Activated T-helper 2 cell treated with anti-CD3 and anti-CD28 coated beads, Interferon-gamma antibody, Interleukin-2, Interleukin-4, amounts not matched to agents 10 μg/mL and 5 μg/mL and 100 μg/mL, durations not matched to agents 14 hours and 24 hours and 36 hours (primary cell): ENCODE measurements around the gene KRTAP10-9. TPM values are rescaled to one million over a fixed set of nuclear protein-coding genes. Genes with fewer than 3 reads are reported as not detected.
"Not testable (repeated sequence)": the region's sequence is repeated elsewhere in the genome, so short reads cannot be mapped to it uniquely, and the experiment has no call there.

Experiments used
- DNase-seq: peaks from one replicate; pipeline ENCODE4 v3.0.0; 2021; ENCODE audit warnings: low spot score
- H3K27ac Mint-ChIP-seq: one replicate; pipeline ENCODE4 v1.8.0; 2021; ENCODE audit warnings: mixed read lengths
- H3K27me3 Mint-ChIP-seq: one replicate; pipeline ENCODE4 v1.8.0; 2021; ENCODE audit warnings: low read depth, mixed read lengths
- H3K36me3 Mint-ChIP-seq: one replicate; pipeline ENCODE4 v1.8.0; 2021; ENCODE audit warnings: low read depth, mixed read lengths
- H3K4me1 Mint-ChIP-seq: one replicate; pipeline ENCODE4 v1.8.0; 2021; ENCODE audit warnings: low read depth, mixed read lengths
- H3K4me3 Mint-ChIP-seq: one replicate; pipeline ENCODE4 v1.8.0; 2021; ENCODE audit warnings: low read depth, mild to moderate bottlenecking, moderate library complexity, mixed read lengths
- H3K9me3 Mint-ChIP-seq: one replicate; pipeline ENCODE4 v1.8.0; 2021; ENCODE audit warnings: mixed read lengths
- intact Hi-C: fragments of 100-400 bp; cut with micrococcal nuclease; formaldehyde crosslinking; loops from one replicate; pipeline ENCODE4 v1.15.1; 2023
- total RNA-seq: library from RNA; stranded (reverse); gene quantifications from 2 replicates; pipeline ENCODE4 v1.2.3, GENCODE V29; 2022

Gene KRTAP10-9
- total RNA-seq, 1 donor from 2014 or later, result not detected

GRCh38 chr21:44601091-44601490 lies 25.8 kb upstream of the KRTAP10-9 start:
- H3K36me3 Mint-ChIP-seq, intact Hi-C loops, H3K9me3 Mint-ChIP-seq, DNase-seq, H3K4me1 Mint-ChIP-seq, H3K4me3 Mint-ChIP-seq, H3K27ac Mint-ChIP-seq: not testable (repeated sequence)
- H3K27me3 Mint-ChIP-seq, result peaks cover 11% of the 10 kb centered on the region

GRCh38 chr21:44601596-44602462 lies 25.1 kb upstream of the KRTAP10-9 start:
- Mint-ChIP-seq H3K4me3 (no peak overlapping the region), H3K27me3 (peaks cover 14% of the 10 kb centered on the region), H3K9me3 (peaks cover 4% of the 10 kb centered on the region), H3K36me3 (no peaks in the 10 kb centered on the region), H3K4me1 (no peaks in the 10 kb centered on the region), H3K27ac (no peak overlapping the region)
- DNase-seq, result no peak
- intact Hi-C loops, result no loop called here

DNA sequence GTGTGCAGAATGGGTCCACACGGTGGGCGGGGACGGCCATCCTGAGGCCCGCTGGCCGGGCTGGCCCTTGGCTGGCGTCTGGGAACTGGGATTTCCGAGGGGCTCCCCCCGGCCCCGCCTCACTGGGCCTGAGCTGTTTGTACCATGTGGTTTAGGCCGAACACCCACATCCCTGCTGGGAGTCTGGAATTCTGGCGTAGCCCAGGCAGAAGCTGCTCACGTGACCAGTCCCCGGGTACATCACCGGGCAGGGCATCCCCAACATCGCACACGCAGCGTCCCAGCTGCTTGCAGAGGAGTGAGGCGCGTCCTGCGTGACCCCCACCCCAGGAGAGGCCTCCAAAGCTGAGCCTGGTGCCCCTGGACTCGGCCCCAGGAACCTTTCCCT lies 24.4 kb upstream of the KRTAP10-9 start:
- Mint-ChIP-seq H3K36me3 (no peaks in the 10 kb centered on the region), H3K27me3 (peaks cover 14% of the 10 kb centered on the region), H3K9me3 (peaks cover 4% of the 10 kb centered on the region), H3K27ac (no peak overlapping the region), H3K4me3 (no peak overlapping the region), H3K4me1 (no peaks in the 10 kb centered on the region)
- no peak for DNase-seq
- intact Hi-C loops, result no loop called here

GRCh38 chr21:44603109-44603875 lies 23.6 kb upstream of the KRTAP10-9 start:
- H3K27ac Mint-ChIP-seq, result no peak overlapping the region
- intact Hi-C loops, result no loop called here
- H3K4me3 Mint-ChIP-seq, result no peak overlapping the region
- H3K36me3 Mint-ChIP-seq, result no peaks in the 10 kb centered on the region
- no peak for DNase-seq
- H3K9me3 Mint-ChIP-seq, result peaks cover 4% of the 10 kb centered on the region
- no peaks in the 10 kb centered on the region for H3K4me1 Mint-ChIP-seq
- peaks cover 14% of the 10 kb centered on the region for H3K27me3 Mint-ChIP-seq

GRCh38 chr21:44603911-44604310 lies 23.0 kb upstream of the KRTAP10-9 start:
- no peaks in the 10 kb centered on the region for H3K4me1 Mint-ChIP-seq
- H3K36me3 Mint-ChIP-seq, result no peaks in the 10 kb centered on the region

DNA sequence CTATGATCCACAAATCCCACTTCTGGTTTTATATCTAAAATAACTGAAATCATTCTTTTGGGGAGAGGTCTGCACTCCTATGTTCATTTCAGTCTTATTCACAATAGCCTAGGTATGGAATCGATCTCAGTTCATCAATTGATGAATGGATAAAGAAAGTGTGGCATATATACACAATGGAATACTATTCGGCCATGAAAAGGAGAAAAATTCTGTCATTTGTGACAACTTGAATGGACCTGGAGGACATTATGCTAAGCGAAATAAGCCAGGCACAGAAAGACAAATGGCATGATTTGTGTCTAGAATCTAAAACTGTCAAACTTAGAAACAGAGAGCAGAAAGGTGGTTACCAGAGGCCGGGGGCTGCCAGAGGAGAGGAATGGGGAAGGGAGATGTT lies 20.4 kb upstream of the KRTAP10-9 start:
- intact Hi-C loops, result no loop called here
- Mint-ChIP-seq H3K9me3 (peaks cover 32% of the 10 kb centered on the region), H3K27ac (no peak overlapping the region), H3K4me1 (no peaks in the 10 kb centered on the region), H3K4me3 (no peak overlapping the region), H3K27me3 (peaks cover 12% of the 10 kb centered on the region), H3K36me3 (no peaks in the 10 kb centered on the region)
- DNase-seq, result no peak

More at GRCh38 chr21:44603911-44604310, 23.0 kb upstream of the KRTAP10-9 start:
- Mint-ChIP-seq H3K9me3 (peaks cover 6% of the 10 kb centered on the region), H3K27ac (no peak overlapping the region), H3K27me3 (peaks cover 12% of the 10 kb centered on the region), H3K4me3 (no peak overlapping the region)
- DNase-seq, result no peak
- intact Hi-C loops, result no loop called here

- H3K27ac Mint-ChIP-seq, result no peak overlapping the region
- no peak for DNase-seq
- H3K4me1 Mint-ChIP-seq, result no peaks in the 10 kb centered on the region
- no peaks in the 10 kb centered on the region for H3K36me3 Mint-ChIP-seq
- H3K4me3 Mint-ChIP-seq, result no peak overlapping the region
- H3K27me3 Mint-ChIP-seq, result peaks cover 12% of the 10 kb centered on the region
- peaks cover 38% of the 10 kb centered on the region for H3K9me3 Mint-ChIP-seq
- intact Hi-C loops, result no loop called here
These were observed 17.7 kb upstream of the KRTAP10-9 start for GRCh38 chr21:44609193-44609592.

- intact Hi-C loops, H3K4me3 Mint-ChIP-seq, H3K36me3 Mint-ChIP-seq, H3K27ac Mint-ChIP-seq, H3K27me3 Mint-ChIP-seq, H3K4me1 Mint-ChIP-seq, DNase-seq: not testable (repeated sequence)
- H3K9me3 Mint-ChIP-seq, result peaks cover 38% of the 10 kb centered on the region
These were observed 16.6 kb upstream of the KRTAP10-9 start for GRCh38 chr21:44610157-44610843.

DNA sequence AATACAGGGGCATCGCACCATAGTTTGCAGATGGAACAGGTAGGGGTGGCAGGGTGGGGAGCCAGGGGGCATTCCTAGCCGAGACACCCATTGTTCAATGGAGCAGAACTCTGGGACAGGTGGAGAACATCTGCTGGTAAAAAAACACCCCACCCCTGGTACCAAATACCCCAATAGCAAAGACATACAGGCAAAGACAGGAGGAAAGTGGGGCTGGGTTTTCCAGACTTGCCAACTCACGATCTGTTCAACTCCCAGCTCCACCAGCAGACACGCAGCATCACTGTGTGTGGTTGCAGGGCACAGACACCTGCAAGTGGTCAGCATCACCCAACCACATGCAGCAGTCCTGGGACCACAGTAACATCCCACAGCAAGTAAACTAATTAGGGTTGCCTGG lies 15.3 kb upstream of the KRTAP10-9 start:
- Mint-ChIP-seq H3K36me3 (no peaks in the 10 kb centered on the region), H3K9me3 (peaks cover 35% of the 10 kb centered on the region), H3K4me3 (no peak overlapping the region), H3K27me3 (peaks cover 1% of the 10 kb centered on the region), H3K4me1 (no peaks in the 10 kb centered on the region), H3K27ac (no peak overlapping the region)
- DNase-seq, result no peak
- intact Hi-C loops, result no loop called here

GRCh38 chr21:44612029-44612486 lies 14.8 kb upstream of the KRTAP10-9 start, which contains the start of gene KRTAP10-8:
Gene KRTAP10-8 (plus strand): TSS chr21:44612079. CDS start chr21:44612101, 22 bp downstream.
- DNase-seq, result no peak
- H3K9me3 Mint-ChIP-seq, result peaks cover 34% of the 10 kb centered on the region
- H3K36me3 Mint-ChIP-seq, result no peaks in the 10 kb centered on the region
- intact Hi-C loops, result no loop called here
- H3K27me3 Mint-ChIP-seq, result no peaks in the 10 kb centered on the region
- no peak within 1 kb of the TSS for H3K4me3 Mint-ChIP-seq
- H3K27ac Mint-ChIP-seq, result no peak within 1 kb of the TSS
- no peaks in the 10 kb centered on the region for H3K4me1 Mint-ChIP-seq

GRCh38 chr21:44612669-44613229 lies 14.1 kb upstream of the KRTAP10-9 start:
- intact Hi-C loops, result no loop called here

GRCh38 chr21:44613386-44614155 lies 13.3 kb upstream of the KRTAP10-9 start:
- intact Hi-C loops, result no loop called here
- Mint-ChIP-seq H3K4me3 (no peak overlapping the region), H3K9me3 (peaks cover 36% of the 10 kb centered on the region), H3K36me3 (no peaks in the 10 kb centered on the region), H3K27ac (no peak overlapping the region), H3K27me3 (no peaks in the 10 kb centered on the region), H3K4me1 (peaks cover under 1% of the 10 kb centered on the region)
- DNase-seq, result no peak

More at GRCh38 chr21:44612669-44613229, 14.1 kb upstream of the KRTAP10-9 start:
- Mint-ChIP-seq H3K27ac (no peak overlapping the region), H3K36me3 (no peaks in the 10 kb centered on the region), H3K4me3 (no peak overlapping the region), H3K9me3 (peaks cover 34% of the 10 kb centered on the region), H3K27me3 (no peaks in the 10 kb centered on the region), H3K4me1 (no peaks in the 10 kb centered on the region)
- no peak for DNase-seq
